Heart left ventricle (tissue), 16 donors: ENCODE measurements around the gene PPWD1. TPM values are rescaled to one million over a fixed set of nuclear protein-coding genes. Genes with fewer than 3 reads are reported as not detected.

ENCODE experiments used
- ATAC-seq, 4 donors: fragments of 200-7000 bp; cut with Tn5 transposase; one replicate each; pipeline ENCODE4 v1.9.1; 2020 to 2022; ENCODE audit warnings: moderate library complexity in 4 of 4, mild to moderate bottlenecking in 3 of 4, moderate number of reproducible peaks in 1 of 4
- DNase-seq, 5 donors: peaks; one replicate each; pipeline ENCODE4 v3.0.0-alpha.2; 2020
- H3K27ac ChIP-seq, 12 donors: fragments of 200-600 bp; sonication (generic) in 4 of 12; one replicate each; pipeline versions ENCODE4 v1.5.0 to v1.8.0; 2016 to 2022; ENCODE audit warnings: mild to moderate bottlenecking in 2 of 12
- H3K27me3 ChIP-seq, 9 donors: fragments of 200-600 bp; sonication (generic) in 2 of 9; one replicate each; pipeline versions ENCODE4 v1.5.1 to v1.8.0; 2016 to 2022; ENCODE audit warnings: mild to moderate bottlenecking in 3 of 9
- H3K36me3 ChIP-seq, 9 donors: fragments of 200-600 bp; sonication (generic) in 2 of 9; one replicate each; pipeline versions ENCODE4 v1.5.0 to v1.8.0; 2018 to 2022; ENCODE audit warnings: mild to moderate bottlenecking in 2 of 9
- H3K4me1 ChIP-seq, 12 donors: fragments of 200-600 bp; sonication (generic) in 4 of 12; one replicate each; pipeline versions ENCODE4 v1.5.0 to v1.8.0; 2016 to 2022; ENCODE audit warnings: mild to moderate bottlenecking in 3 of 12
- H3K4me3 ChIP-seq, 12 donors: fragments of 200-600 bp; sonication (generic) in 4 of 12; one replicate each; pipeline versions ENCODE4 v1.5.0 to v1.8.0; 2017 to 2022; ENCODE audit warnings: mild to moderate bottlenecking in 9 of 12, moderate library complexity in 4 of 12
- H3K9me3 ChIP-seq, 12 donors: fragments of 200-600 bp; sonication (generic) in 4 of 12; one replicate each; pipeline versions ENCODE4 v1.5.0 to v1.8.0; 2016 to 2022; ENCODE audit warnings: mild to moderate bottlenecking in 1 of 12
- POLR2A ChIP-seq, 2 donors: fragments of 450-650 bp; IDR thresholded peaks; one replicate each; pipeline ENCODE4 v1.6.1; 2017; ENCODE audit warnings: antibody characterized with exemption in 2 of 2, mild to moderate bottlenecking in 2 of 2, moderate library complexity in 2 of 2
- WGBS, 4 donors: extraction: QIAGEN DNeasy Blood & Tissue Kit in 2 of 4; methylation state at CpG; one replicate each; pipeline versions ENCODE4 v1.1.5 to v1.1.7; 2013 to 2018; 5-methylcytosine and 5-hydroxymethylcytosine counted together
- intact Hi-C, 10 donors: fragments of 100-400 bp; cut with DNase I; formaldehyde crosslinking; loops; one replicate each; pipeline versions ENCODE4 v1.11.1 to v1.14.2; 2022
- polyA plus RNA-seq, 2 donors: library from polyadenylated mRNA; stranded (reverse); fragments of 200-250 nt; gene quantifications; one replicate each; pipeline ENCODE4 v1.2.3, GENCODE V29; 2013
- total RNA-seq, 9 donors: library from RNA; depleted of rRNA in 2 of 9; stranded (reverse); fragments of >200 nt in 2 of 9; fragmentation: NEBNext Ultra II Directional in 3 of 9; extraction: Animal tissue kit (Norgen Biotek cat#: 25700) in 3 of 9; gene quantifications; one replicate each; pipeline versions ENCODE4 v1.1.0 to v1.2.4, GENCODE V29; 2016 to 2023
- TF ChIP-seq, protein P1 (sequence below), 12 donors: fragments of 200-600 bp; sonication (generic) in 4 of 12; IDR thresholded peaks; one replicate each; pipeline versions ENCODE4 v1.5.0 to v1.8.0; 2018 to 2022; ENCODE audit warnings: antibody characterized with exemption in 12 of 12, mild to moderate bottlenecking in 5 of 12
- donor health status: ischemic (EF 13 %, LVEDD 7.1; RV severe dilation, severe dysfunction).
- donor health status: healthy with polysubstance abuse.
- donor health status: DM: no; HTN: yes; CAD: no.
- donor health status: DM: no; HTN: no; CAD: no.
- donor health status: ischemic (EF 25% LVEDD 6.9; RV normal size, moderate dysfunction).
- donor health status: ischemic (EF 25% LVEDD 5.7; RV mildly dilated, moderate dysfunction).
- donor health status: healthy.
- donor health status: DM: yes; HTN: yes; CAD: no.
- donor health status: ischemic (EF 35%, LVEDD 5.7; RV mildly dilated, moderate dysfunction).
- donor health status: nonischemic (EF 11% LVEDD 7.7; RV severe dilation, severe dysfunction).
- donor health status: DM: yes; HTN: yes; CAD: no.
- donor health status: PGD.
- donor health status: ischemic (EF 29% LVEDD 5.4; RV normal size, mild dysfunction).
- donor health status: nonischemic (EF 23%, LVEDD 6.1; RV moderate dilation, normal function).

The PPWD1 gene
- total and polyA plus RNA-seq, 11 donors: 10.0 to 20.1 (median 16.0) TPM

DNA sequence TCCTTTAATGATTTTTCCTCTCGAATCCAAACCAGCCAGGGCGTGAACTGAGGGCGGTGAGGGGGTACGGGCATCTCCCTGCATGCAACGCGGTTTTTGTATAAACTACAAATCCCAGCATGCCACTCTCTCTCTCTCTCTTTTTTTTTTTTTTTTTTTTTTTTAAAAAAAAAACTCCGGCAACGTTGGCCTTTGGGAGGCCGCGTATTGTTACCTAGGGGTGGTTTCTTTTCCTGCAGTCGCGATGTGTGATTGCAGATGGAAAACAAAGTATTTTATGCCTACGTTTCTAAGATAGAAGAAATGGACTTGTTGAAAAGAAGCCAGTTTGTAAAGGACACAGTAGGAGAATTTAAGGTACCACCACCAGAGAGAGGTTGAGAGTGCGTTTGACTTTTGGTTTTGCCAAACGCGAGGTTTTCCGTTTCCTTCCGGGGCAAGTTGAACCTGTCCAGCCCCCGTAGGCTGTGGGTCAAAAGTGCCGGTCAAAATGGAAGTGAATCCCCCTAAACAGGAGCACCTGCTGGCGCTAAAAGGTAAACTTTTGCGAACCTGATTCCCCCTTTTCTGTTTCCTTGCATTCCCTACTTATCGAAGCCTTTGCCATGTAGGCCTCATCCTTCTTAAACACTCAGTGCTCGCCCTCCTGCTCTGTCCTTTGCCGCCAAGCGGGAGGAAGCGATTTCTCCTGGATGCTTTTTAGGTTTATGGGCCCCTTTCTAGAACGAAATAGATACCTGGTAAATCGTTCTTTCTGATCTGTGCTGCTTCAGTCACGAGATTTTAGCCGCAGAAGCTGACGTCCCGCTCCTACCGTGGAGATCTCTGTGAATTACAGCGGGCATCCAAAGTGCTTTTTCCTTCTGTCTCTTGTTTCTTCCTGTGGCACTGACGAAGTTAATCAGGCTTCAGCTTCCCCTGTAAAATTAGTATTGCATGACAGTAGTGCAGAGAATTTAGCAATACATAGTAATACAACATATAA, 61.8 kb downstream of the PPWD1 start, which contains the start of the genes SHLD3 and TRAPPC13:
TSS of gene SHLD3 (plus strand) at position 457 of the 985 bp plus-strand sequence. CDS start 4,561 bp downstream, outside the sequence.
TSS of gene TRAPPC13 (plus strand) at position 457 of the 985 bp plus-strand sequence. CDS start at position 491, 34 bp downstream.
- Histone ChIP-seq H3K27ac (peak within 1 kb of the TSS; percentile 65 to 94 (median 91)), H3K9me3 (no peaks in the 10 kb centered on the region), H3K36me3 (peaks cover 0 to 16% (median 14%) of the 10 kb centered on the region in 9 donors), H3K27me3 (no peaks in the 10 kb centered on the region), H3K4me1 (peaks cover 0 to 37% (median 29%) of the 10 kb centered on the region in 12 donors), H3K4me3 (peak within 1 kb of the TSS; percentile 60 to 96 (median 76))
- peak; percentile 77 to 87 (median 85) for DNase-seq
- 0 to 1% (median 0%) methylated on average over 36 of the region's 36 CpGs for WGBS, 4 donors
- peak; percentile 89 to 92 (median 90) for ATAC-seq
- intact Hi-C loops: loop anchor here in 1 of 10 donors (5.0 kb wide), 1 partner anchor 92 kb away; no protein-coding TSS in a partner anchor
- TF ChIP-seq, protein P1, sequence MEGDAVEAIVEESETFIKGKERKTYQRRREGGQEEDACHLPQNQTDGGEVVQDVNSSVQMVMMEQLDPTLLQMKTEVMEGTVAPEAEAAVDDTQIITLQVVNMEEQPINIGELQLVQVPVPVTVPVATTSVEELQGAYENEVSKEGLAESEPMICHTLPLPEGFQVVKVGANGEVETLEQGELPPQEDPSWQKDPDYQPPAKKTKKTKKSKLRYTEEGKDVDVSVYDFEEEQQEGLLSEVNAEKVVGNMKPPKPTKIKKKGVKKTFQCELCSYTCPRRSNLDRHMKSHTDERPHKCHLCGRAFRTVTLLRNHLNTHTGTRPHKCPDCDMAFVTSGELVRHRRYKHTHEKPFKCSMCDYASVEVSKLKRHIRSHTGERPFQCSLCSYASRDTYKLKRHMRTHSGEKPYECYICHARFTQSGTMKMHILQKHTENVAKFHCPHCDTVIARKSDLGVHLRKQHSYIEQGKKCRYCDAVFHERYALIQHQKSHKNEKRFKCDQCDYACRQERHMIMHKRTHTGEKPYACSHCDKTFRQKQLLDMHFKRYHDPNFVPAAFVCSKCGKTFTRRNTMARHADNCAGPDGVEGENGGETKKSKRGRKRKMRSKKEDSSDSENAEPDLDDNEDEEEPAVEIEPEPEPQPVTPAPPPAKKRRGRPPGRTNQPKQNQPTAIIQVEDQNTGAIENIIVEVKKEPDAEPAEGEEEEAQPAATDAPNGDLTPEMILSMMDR (IDR thresholded peaks at IDR 0.05): peak in 1 of 12 donors; percentile 4
- TF ChIP-seq POLR2A (IDR thresholded peaks at IDR 0.05): peak in 1 of 2 donors; percentile 20

DNA sequence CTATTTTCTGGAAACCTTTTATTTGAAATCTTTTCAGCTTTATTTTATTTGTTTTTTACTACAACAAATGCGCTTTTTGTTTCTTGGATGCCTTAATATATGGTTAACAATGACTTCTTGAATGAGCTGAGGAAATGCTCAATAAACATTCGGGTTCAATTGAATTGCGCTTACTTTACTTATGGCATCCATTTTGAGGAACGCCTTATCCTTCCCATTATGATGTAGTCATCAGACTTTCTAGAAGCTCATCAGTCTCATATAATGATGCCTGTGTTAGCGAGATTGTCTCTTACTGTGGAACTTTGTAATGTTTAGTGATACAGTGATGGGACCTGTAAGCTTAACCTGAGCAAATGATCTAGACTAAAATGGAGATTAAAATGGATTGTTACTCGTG, 62.6 kb downstream of the PPWD1 start:
- Histone ChIP-seq H3K27me3 (no peaks in the 10 kb centered on the region), H3K4me1 (peaks cover 0 to 37% (median 29%) of the 10 kb centered on the region in 12 donors), H3K36me3 (peaks cover 0 to 21% (median 18%) of the 10 kb centered on the region in 9 donors), H3K9me3 (no peaks in the 10 kb centered on the region), H3K27ac (peak overlapping the region in 2 of 12 donors; percentile 92 to 93), H3K4me3 (peak overlapping the region; percentile 60 to 96 (median 76))
- intact Hi-C loops: loop anchor here in 1 of 10 donors (5.0 kb wide), 1 partner anchor 92 kb away; no protein-coding TSS in a partner anchor
- no peak for TF ChIP-seq POLR2A (IDR thresholded peaks at IDR 0.05)
- TF ChIP-seq, protein P1 (IDR thresholded peaks at IDR 0.05): no peak
- DNase-seq (no peak), ATAC-seq (no peak)
- WGBS, 4 donors: 63 to 70% (median 68%) methylated on average over 6 of the region's 6 CpGs

DNA sequence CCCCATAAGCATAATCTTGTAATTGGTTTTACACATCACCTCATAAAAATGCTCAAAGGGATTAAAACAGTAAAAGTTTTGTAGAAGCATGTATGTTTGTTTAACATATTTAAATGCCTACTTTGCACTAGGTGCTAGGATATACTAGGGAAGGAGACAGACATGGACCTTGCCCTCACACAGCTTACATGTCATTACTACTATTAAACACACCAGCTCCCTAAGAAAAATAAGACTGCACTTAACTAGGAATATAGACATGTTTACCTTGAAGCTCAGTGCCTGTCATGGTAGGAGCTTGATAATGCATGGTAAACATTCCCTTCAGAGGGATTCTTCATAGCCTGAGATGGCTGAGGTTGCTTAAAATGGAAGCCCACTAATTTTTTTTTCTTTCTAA, 67.9 kb downstream of the PPWD1 start:
- ATAC-seq: no peak
- no peaks in the 10 kb centered on the region for H3K9me3 ChIP-seq
- H3K27ac ChIP-seq: no peak overlapping the region
- DNase-seq: no peak
- H3K4me1 ChIP-seq: peaks cover 0 to 6% (median 3%) of the 10 kb centered on the region in 12 donors
- intact Hi-C loops: no loop called here
- H3K4me3 ChIP-seq: no peak overlapping the region
- no peaks in the 10 kb centered on the region for H3K27me3 ChIP-seq
- TF ChIP-seq, protein P1 (IDR thresholded peaks at IDR 0.05): no peak
- TF ChIP-seq POLR2A (IDR thresholded peaks at IDR 0.05): no peak
- H3K36me3 ChIP-seq: peaks cover 0 to 32% (median 23%) of the 10 kb centered on the region in 9 donors

Other genes with a start within 250 kb of the PPWD1 start
- 1 to 10 TPM; 1.5 to 4.3 (median 3.4) TPM for gene ADAMTS6, start 81.4 kb upstream of the PPWD1 start, total RNA-seq
- gene ADAMTS6, start 81.4 kb upstream of the PPWD1 start, polyA plus RNA-seq: under 1 TPM; 0.28 to 0.72 TPM
- 1 to 10 TPM in 3 of 9 donors, under 1 TPM in 4, not detected in 2; 0.32 to 6.9 (median 0.79) TPM for gene CENPK, start 128 bp upstream of the PPWD1 start, total RNA-seq
- under 1 TPM; 0.65 to 0.78 TPM for gene CENPK, start 128 bp upstream of the PPWD1 start, polyA plus RNA-seq
- gene TRIM23, start 61.0 kb downstream of the PPWD1 start, total RNA-seq: 10 to 100 TPM; 11.6 to 22.9 (median 17.8) TPM
- gene TRIM23, start 61.0 kb downstream of the PPWD1 start, polyA plus RNA-seq: 1 to 10 TPM; 4.5 to 9.3 TPM
- 1 to 10 TPM; 1.3 to 2.4 (median 1.9) TPM for gene SHLD3, start 61.7 kb downstream of the PPWD1 start, total RNA-seq
- 1 to 10 TPM; 2.7 to 2.8 TPM for gene SHLD3, start 61.7 kb downstream of the PPWD1 start, polyA plus RNA-seq
- 10 to 100 TPM in 8 of 9 donors, 1 to 10 TPM in 1; 9.5 to 24.8 (median 18.7) TPM for gene TRAPPC13, start 61.7 kb downstream of the PPWD1 start, total RNA-seq
- 10 to 100 TPM; 10.9 to 14.1 TPM for gene TRAPPC13, start 61.7 kb downstream of the PPWD1 start, polyA plus RNA-seq
- 10 to 100 TPM in 2 of 9 donors, 1 to 10 TPM in 7; 2.9 to 14.4 (median 7.1) TPM for gene SGTB, start 158.8 kb downstream of the PPWD1 start, total RNA-seq
- 1 to 10 TPM; 1.8 to 2.4 TPM for gene SGTB, start 158.8 kb downstream of the PPWD1 start, polyA plus RNA-seq
- gene NLN, start 158.9 kb downstream of the PPWD1 start, total RNA-seq: 10 to 100 TPM in 6 of 9 donors, 1 to 10 TPM in 3; 5.3 to 28.2 (median 14.7) TPM
- gene NLN, start 158.9 kb downstream of the PPWD1 start, polyA plus RNA-seq: 1 to 10 TPM; 1.6 to 5.3 TPM